GDM1 (cell line): ENCODE data around the gene PDZK1IP1.
"Not testable (repeated sequence)": the region's sequence is repeated elsewhere in the genome, so short reads cannot be mapped to it uniquely, and the experiment has no call there.

Experiments used
- DNase-seq: peaks from one replicate; lab custom pipeline; 2025; lab: John Stamatoyannopoulos, UW

PDZK1IP1 gene

GRCh38 chr1:47223921-47224675, 34.3 kb upstream of the PDZK1IP1 start:
- no peak for DNase-seq

- DNase-seq = no peak
Measured at GRCh38 chr1:47223174-47223920, 33.5 kb upstream of the PDZK1IP1 start.

- no peak for DNase-seq
Measured at GRCh38 chr1:47222476-47222875, 32.6 kb upstream of the PDZK1IP1 start.

DNA sequence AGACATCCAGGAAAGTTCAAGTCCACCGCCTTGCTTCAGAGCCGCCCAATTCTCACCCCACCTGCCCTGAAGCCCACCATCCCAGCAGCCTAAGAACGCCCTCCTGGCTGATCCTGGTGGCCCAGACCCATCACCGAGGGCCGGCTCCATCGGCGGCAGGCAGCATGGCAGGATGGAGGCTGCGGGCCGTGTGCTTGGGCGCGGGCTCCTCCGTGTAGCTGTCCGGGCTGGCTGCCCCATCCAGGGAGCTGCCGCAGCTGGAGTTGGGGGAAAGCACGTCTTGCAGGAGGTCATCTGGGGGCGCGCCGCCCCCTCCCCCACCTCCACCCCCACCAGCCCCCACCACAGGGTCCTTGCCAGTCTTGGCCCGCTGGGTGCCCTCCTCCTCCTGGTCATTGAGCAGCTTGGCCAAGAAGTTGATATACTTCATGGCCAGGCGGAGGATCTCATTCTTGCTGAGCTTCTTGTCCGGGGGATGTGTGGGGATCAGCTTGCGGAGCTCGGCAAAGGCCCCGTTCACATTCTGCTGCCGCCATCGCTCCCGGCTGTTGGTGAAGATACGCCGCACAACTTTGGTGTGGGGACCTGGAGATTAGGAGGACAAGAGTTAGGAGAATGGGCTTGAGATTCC, 29.9 kb upstream of the PDZK1IP1 start:
- DNase-seq = no peak

- no peak for DNase-seq
Measured at GRCh38 chr1:47219001-47219400, 29.2 kb upstream of the PDZK1IP1 start.

- DNase-seq = no peak
Measured at GRCh38 chr1:47216278-47217059, 26.6 kb upstream of the PDZK1IP1 start.

DNA sequence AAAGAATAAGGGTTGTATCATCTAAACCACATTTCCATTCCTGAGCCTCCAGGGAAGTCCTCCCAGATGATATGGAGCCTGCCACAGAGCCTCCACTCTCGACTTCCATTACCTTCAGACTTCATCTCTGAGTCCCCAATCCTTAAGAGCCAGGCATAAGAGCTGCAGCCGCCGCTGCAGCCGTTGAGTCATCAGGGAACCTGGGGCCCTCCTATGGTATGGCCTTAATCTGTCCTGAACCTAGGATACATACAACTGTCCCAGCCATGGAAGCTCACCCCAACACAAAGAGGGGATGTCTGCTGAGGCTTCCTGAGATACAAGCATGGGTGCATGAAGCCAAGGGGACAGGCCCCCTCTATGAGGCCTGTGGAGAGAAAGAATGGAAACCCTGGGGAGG, 25.9 kb upstream of the PDZK1IP1 start:
- DNase-seq = no peak

DNA sequence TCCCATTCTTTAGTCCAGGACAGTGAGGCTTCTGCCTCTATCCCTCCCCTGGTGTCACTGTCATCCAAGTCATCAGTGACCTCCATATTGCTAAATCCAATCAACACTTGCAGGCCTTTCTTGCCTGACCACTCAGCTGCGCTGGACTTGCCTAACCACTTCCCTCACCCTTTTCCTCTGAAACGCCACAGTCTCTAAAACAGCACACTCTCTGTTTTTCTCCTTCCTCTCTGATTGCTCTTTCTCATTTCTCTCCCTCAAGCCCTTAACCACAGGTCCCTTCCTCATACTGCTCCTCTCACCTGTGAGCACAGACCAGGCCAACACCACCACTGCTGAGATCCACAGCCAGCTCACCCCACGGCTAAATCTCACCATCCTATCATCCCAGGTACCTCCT, 24.7 kb upstream of the PDZK1IP1 start:
- DNase-seq = no peak

DNA sequence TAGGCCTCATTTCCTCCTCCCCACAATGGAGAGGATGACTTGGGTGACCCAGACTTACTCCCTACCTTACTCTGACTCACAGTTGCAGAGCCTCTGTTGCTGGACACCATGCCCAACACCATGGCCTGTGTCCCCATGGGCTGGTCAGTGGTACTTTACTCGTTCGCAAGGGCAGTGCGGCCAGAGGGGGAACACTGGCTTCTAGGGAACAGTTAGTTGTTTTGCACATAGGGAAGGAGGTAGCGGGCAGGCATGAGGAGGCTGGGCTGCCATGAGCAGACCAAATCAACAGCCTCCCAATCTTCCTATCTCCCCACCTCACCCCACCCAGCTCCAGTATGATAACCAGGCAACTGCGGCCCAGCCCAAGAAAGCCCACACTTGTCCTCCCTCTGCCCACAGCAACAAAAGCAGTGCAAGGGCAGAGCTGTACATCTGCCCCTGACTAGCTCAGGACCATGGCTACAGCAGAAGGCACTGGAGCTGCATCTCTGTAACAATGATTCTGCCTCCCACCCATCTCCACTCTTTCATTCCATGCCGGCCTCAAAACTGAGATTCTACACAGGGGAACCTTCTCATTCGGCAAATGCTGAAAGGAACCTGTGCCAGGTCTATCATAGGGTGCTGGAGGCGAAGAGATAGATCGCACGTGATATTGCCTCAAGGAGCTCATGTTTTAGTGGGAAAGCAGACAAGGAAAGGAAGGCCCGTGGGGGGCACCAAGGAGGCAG, 23.6 kb upstream of the PDZK1IP1 start:
- DNase-seq = no peak

DNA sequence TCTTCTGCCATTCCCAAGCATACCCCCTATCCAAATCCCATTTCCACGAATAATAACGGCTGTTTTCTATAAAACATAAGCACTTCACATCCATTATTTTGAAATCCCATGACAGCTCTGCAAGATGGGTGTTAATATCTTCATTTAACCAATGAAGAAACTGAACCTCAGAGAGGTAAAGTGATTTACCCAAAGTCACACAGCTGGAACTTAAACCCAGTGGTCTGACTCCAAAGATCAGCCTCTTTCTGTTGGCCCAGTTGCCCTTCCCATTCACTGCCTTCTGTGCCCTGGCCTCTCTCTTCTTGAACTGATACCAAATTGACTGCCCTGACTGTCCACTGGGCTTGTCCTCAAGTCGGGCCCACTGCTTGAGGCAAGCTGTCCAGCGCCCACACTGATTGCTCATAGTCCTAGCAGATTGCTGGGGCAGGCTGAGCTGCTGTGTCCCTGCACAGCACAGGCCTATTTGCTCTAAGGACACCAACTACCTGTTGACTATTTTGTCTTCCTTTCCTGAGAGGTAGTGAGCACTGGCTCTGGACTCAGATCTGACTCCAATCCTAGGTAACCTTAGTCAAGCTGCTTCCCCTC, 22.9 kb upstream of the PDZK1IP1 start:
- DNase-seq = no peak

DNA sequence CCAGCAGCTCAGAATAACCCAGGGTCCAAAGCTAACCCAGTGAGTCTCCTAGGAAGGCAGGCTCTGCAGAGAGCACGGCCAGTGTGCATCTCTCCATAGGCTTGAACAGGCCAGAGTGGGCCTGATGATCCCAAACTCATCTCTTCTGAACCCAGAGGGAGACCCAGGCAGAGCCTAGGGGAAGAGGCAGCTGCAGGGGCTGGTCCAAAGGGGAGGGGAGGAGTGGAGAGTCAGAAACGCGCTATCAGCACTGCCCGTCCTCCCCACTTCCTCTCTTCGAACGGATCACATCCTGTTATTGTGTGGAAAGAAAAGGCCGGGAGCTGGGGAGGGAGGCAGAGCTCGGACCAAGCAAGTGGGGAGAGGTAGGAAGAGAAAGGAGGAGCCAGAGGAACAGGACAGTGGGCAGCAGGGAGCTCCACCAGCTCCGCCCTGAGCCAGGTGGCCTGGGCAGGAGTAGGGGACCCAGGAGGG, 22.0 kb upstream of the PDZK1IP1 start:
- peak; percentile 81 for DNase-seq

DNA sequence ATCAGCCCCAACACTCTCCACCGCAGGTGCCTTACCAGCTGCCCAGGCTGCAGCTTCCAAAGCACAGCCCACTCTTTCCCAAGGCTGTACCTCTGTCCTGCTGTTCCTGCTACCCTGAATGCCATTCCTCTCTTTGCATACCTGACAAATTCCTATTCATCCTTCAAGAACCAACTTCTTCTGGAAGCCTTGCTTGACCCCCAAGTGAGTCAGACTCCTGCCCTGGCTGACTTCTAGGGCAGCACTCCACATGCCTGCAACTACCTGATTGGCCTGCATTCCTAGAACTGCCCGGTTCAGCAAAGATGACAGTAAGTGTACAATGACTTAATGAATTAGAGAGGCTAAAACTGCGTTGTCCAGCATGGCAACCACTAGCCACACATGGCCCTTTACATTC, 20.8 kb upstream of the PDZK1IP1 start:
- no peak for DNase-seq

- no peak for DNase-seq
Measured at GRCh38 chr1:47209725-47210325, 20.0 kb upstream of the PDZK1IP1 start.

GRCh38 chr1:47209091-47209490, 19.3 kb upstream of the PDZK1IP1 start:
- no peak for DNase-seq

- DNase-seq = no peak
Measured at GRCh38 chr1:47208374-47208850, 18.6 kb upstream of the PDZK1IP1 start.

DNA sequence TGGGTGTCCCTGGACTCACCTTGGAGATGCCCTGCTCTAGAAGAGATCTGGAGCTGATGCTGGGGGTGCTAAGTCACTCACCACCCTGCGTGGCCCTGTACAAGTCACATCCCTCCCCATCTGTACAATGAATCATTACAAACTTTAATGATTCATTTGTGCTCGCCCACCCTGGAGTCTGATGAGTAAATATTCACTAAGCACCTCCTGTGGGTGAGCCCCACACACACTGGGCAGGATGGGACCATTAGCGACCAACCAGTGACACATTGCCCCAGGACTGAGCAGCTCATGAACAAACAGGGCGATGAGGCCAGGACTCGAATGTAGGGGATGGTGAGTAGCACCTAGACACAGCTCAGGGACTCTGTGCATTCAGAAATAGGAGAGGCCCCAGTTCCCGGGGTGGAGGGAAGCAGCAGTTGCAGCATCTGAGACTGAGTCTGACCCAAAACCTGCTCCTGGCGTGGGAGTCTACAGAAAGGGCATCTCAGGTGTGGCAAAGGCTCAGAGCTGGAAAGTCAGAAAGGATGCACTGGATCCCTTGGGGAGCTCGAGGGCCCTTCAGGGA, 18.1 kb upstream of the PDZK1IP1 start:
- no peak for DNase-seq

GRCh38 chr1:47205918-47206317, 16.1 kb upstream of the PDZK1IP1 start:
- DNase-seq = no peak

DNA sequence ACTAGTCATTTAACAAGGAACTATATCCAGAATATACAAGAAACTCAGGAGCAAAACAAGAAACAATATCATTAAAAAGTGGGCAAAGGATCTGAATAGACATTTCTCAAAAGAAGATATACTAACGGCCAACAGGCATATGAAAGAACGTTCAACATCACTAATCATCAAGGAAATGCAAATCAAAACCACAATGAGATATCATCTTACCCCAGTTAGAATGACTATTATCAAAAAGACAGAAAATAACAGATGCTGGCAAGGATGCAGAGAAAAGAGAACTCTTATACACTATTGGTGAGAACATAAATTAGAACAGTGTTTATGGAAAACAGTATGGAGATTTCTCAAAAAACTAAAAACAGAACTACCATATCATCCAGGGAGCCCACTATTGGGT, 13.7 kb upstream of the PDZK1IP1 start:
- not testable (repeated sequence) for DNase-seq

DNA sequence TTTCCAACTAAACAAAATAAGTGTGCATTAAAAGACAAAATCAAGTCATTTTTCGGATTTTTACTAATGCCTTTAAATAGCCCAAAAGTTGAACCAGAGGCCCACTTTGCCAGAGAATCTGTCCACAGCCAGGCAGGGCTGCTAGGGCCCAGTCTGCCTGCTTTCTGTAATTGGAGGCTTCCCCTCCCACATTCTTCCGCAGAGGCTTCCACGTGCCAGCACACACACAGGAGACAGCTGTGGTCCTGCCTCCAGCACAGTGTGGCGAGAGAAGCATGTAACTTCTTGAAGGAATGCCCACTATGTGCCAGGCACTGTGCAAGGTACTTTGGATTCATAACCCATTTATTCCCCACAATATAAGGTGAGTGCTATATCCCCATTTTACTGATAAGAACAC, 11.3 kb upstream of the PDZK1IP1 start:
- DNase-seq = no peak

DNA sequence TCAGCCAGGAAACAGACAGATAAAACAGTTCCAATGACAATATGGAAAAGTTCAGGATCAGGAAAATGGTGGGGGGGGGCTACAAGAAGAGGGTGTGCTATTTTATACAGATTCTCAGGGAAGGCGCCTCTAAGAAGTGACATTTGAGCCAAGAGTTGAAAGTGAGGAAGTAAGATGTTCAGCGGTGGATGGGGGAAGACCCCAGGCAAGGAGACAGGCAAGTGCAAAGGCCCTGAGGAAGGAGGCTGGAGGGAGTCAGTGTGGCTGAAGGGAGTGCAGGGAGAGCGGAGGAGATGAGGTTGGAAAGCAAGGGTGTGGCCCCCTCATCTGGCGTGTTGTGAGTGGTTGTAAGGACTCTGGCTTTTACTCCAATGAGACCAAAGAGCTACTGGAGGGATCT, 8.4 kb upstream of the PDZK1IP1 start:
- no peak for DNase-seq
